ENCODE measurements around the gene BAX.
"Not testable (repeated sequence)": the region's sequence is repeated elsewhere in the genome, so short reads cannot be mapped to it uniquely, and the experiment has no call there.

Gene BAX

GRCh38 chr19:48914181-48914580 lies 40.5 kb upstream of the BAX start:
- DNase-seq (ENCODE audit: low read depth) = no peak
- TF ChIP-seq CTCF (IDR thresholded peaks at IDR 0.05; ENCODE audit: control insufficient read depth, extremely low read depth, insufficient read depth) = no peak
- H3K4me3 ChIP-seq (ENCODE audit: low read depth, low read length) = no peak overlapping the region

DNA sequence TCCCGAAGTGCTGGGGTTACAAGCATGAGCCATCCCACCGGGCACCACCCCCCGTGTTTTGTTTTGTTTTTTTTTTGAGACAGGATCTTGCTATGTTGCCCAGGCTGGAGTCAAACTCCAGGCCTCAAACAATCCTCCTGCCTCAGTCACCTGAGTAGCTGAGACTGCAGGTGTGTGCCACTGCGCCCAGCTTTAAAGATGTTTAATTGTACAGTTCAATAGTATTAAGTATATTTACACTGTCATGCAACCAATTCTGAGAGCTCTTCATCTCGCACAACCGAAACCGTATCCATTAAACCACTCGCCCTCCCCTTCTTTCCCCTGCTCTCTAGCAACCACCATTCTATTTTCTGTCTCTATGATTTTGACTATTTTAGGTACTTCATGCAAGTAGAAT lies 38.9 kb upstream of the BAX start:
- no peak for DNase-seq (ENCODE audit: low read depth)
- no peak for TF ChIP-seq CTCF (IDR thresholded peaks at IDR 0.05; ENCODE audit: control insufficient read depth, extremely low read depth, insufficient read depth)
- no peak overlapping the region for H3K4me3 ChIP-seq (ENCODE audit: low read depth, low read length)

GRCh38 chr19:48918071-48918470 lies 36.6 kb upstream of the BAX start:
- H3K4me3 ChIP-seq (ENCODE audit: low read depth, low read length) = no peak overlapping the region
- DNase-seq (ENCODE audit: low read depth) = no peak
- TF ChIP-seq CTCF (IDR thresholded peaks at IDR 0.05; ENCODE audit: control insufficient read depth, extremely low read depth, insufficient read depth) = no peak

- no peak for TF ChIP-seq CTCF (IDR thresholded peaks at IDR 0.05; ENCODE audit: control insufficient read depth, extremely low read depth, insufficient read depth)
- no peak for DNase-seq (ENCODE audit: low read depth)
These were observed 35.9 kb upstream of the BAX start for GRCh38 chr19:48918801-48919247.

GRCh38 chr19:48919271-48919670 lies 35.4 kb upstream of the BAX start:
- H3K4me3 ChIP-seq (ENCODE audit: low read depth, low read length); DNase-seq (ENCODE audit: low read depth): not testable (repeated sequence)

More at GRCh38 chr19:48918801-48919247, 35.9 kb upstream of the BAX start:
- no peak overlapping the region for H3K4me3 ChIP-seq (ENCODE audit: low read depth, low read length)

GRCh38 chr19:48920949-48921348 lies 33.7 kb upstream of the BAX start:
- DNase-seq (ENCODE audit: low read depth) = no peak
- TF ChIP-seq CTCF (IDR thresholded peaks at IDR 0.05; ENCODE audit: control insufficient read depth, extremely low read depth, insufficient read depth) = no peak
- H3K4me3 ChIP-seq (ENCODE audit: low read depth, low read length) = no peak overlapping the region

GRCh38 chr19:48921721-48922500 lies 32.8 kb upstream of the BAX start:
- no peak for TF ChIP-seq CTCF (IDR thresholded peaks at IDR 0.05; ENCODE audit: control insufficient read depth, extremely low read depth, insufficient read depth)
- no peak for DNase-seq (ENCODE audit: low read depth)
- H3K4me3 ChIP-seq (ENCODE audit: low read depth, low read length) = no peak overlapping the region
